Endodermal cell (in vitro differentiated cells): ENCODE data around the gene SLC51A. TPM values are rescaled to one million over a fixed set of nuclear protein-coding genes. Genes with fewer than 3 reads are reported as not detected.

Source experiments
- DNase-seq: peaks from one replicate; pipeline ENCODE4 v3.0.0-alpha.2; 2017
- H3K27ac ChIP-seq: 2 replicates; pipeline ENCODE4 v1.5.1; 2013; ENCODE audit warnings: mild to moderate bottlenecking, low read depth, low read length, moderate library complexity
- H3K27me3 ChIP-seq: 2 replicates; pipeline ENCODE4 v1.6.1; 2013; ENCODE audit warnings: mild to moderate bottlenecking, low read length, moderate library complexity; ENCODE audit not compliant: insufficient read depth, control insufficient read depth, poor library complexity, severe bottlenecking
- H3K36me3 ChIP-seq: 2 replicates; pipeline ENCODE4 v1.7.0; 2013; ENCODE audit warnings: mild to moderate bottlenecking, low read length, moderate library complexity; ENCODE audit not compliant: control insufficient read depth, insufficient read depth
- H3K4me1 ChIP-seq: one replicate; pipeline ENCODE4 v1.7.0; 2013; ENCODE audit warnings: low read length; ENCODE audit not compliant: control insufficient read depth, insufficient read depth
- H3K4me3 ChIP-seq: 2 replicates; pipeline ENCODE4 v1.5.1; 2013; ENCODE audit warnings: mild to moderate bottlenecking, low read length, moderate library complexity
- H3K9ac ChIP-seq: 2 replicates; pipeline ENCODE4 v1.6.1; 2013; ENCODE audit warnings: mild to moderate bottlenecking, low read length, moderate library complexity; ENCODE audit not compliant: poor library complexity, severe bottlenecking; ENCODE audit errors: extremely low read depth
- H3K9me3 ChIP-seq: 2 replicates; pipeline ENCODE4 v1.6.1; 2013; ENCODE audit warnings: mild to moderate bottlenecking, low read length, moderate library complexity; ENCODE audit not compliant: control insufficient read depth
- H3K27ac Mint-ChIP-seq: 2 replicates; pipeline ENCODE4 v1.8.0; 2020; ENCODE audit warnings: mixed read lengths
- H3K27me3 Mint-ChIP-seq: 2 replicates; pipeline ENCODE4 v1.8.0; 2021; ENCODE audit warnings: mild to moderate bottlenecking, mixed read lengths; ENCODE audit not compliant: insufficient read depth
- H3K36me3 Mint-ChIP-seq: 2 replicates; pipeline ENCODE4 v1.8.0; 2020; ENCODE audit warnings: low read depth, mixed read lengths
- H3K4me1 Mint-ChIP-seq: 2 replicates; pipeline ENCODE4 v1.8.0; 2020; ENCODE audit warnings: mixed read lengths
- H3K4me3 Mint-ChIP-seq: 2 replicates; pipeline ENCODE4 v1.8.0; 2020; ENCODE audit warnings: mild to moderate bottlenecking, moderate library complexity, mixed read lengths
- H3K9me3 Mint-ChIP-seq: 2 replicates; pipeline ENCODE4 v1.8.0; 2020; ENCODE audit warnings: mild to moderate bottlenecking, mixed read lengths
- WGBS, 2 experiments: methylation state at CpG; one replicate each; pipeline versions ENCODE4 v1.1.5 to v1.1.7; 2013; ENCODE audit warnings: missing lambda C conversion rate in 2 of 2, mixed read lengths in 1 of 2; ENCODE audit not compliant: insufficient coverage in 1 of 2, insufficient read length in 1 of 2; 5-methylcytosine and 5-hydroxymethylcytosine counted together
- total RNA-seq, 2 donors: library from RNA; stranded (reverse); fragmentation: NEBNext Ultra II Directional in 1 of 2; extraction: Animal tissue kit (Norgen Biotek cat#: 25700) in 1 of 2; gene quantifications; 2 replicates in 1 of 2; 3 replicates in 1 of 2; pipeline ENCODE4 v1.2.1, GENCODE V29; 2021
- TF ChIP-seq, protein P1 (sequence below): fragments of 200-600 bp; sonication (generic); conservative IDR thresholded peaks from 2 replicates; pipeline ENCODE4 v1.5.0; 2021; ENCODE audit warnings: antibody characterized with exemption, mild to moderate bottlenecking

Gene SLC51A
- total RNA-seq, 2 donors from 2014 or later = 1.9 to 2.0 TPM

DNA sequence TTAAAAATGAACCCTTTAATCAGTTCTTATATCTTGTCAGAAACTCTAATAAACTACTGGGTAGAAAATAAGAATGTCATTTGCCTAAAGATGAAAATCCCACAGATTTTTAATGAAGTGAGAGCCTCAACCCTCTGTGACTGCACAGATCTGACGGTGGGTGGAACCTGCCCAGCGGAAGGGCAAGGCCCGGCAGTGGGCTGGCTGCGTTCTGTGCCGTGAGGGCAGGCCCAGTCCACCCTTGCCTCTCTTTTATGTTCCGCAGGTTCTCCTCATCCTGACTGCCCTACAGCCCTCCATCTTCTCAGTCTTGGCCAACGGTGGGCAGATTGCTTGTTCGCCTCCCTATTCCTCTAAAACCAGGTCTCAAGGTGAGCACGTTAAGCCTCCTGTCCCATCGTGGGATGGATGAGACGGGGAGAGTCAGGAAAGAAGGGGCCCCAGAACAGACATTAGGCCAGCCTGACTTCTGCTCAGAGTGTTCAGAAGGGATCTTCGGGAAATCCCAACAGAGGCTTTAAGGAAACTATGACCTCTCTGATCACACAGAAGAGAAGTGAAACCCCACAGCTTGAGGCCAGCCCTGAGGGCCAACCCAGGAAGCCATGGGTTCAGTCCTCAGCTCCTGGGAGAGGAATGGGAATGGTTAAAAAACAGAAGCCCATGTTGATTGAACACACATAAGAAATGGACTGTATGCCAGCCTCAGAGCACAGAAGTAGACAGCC lies 16.0 kb downstream of the SLC51A start:
- Histone ChIP-seq H3K4me1 (peaks cover 3% of the 10 kb centered on the region), H3K27ac (no peak overlapping the region), H3K27me3 (no peaks in the 10 kb centered on the region), H3K9ac (no peak overlapping the region), H3K36me3 (peaks cover 21% of the 10 kb centered on the region), H3K9me3 (no peaks in the 10 kb centered on the region), H3K4me3 (no peak overlapping the region)
- Mint-ChIP-seq H3K9me3 (no peaks in the 10 kb centered on the region), H3K4me3 (no peak overlapping the region), H3K36me3 (peaks cover 6% of the 10 kb centered on the region), H3K4me1 (peaks cover 2% of the 10 kb centered on the region), H3K27ac (no peak overlapping the region), H3K27me3 (peaks cover 2% of the 10 kb centered on the region)
- TF ChIP-seq, protein P1, sequence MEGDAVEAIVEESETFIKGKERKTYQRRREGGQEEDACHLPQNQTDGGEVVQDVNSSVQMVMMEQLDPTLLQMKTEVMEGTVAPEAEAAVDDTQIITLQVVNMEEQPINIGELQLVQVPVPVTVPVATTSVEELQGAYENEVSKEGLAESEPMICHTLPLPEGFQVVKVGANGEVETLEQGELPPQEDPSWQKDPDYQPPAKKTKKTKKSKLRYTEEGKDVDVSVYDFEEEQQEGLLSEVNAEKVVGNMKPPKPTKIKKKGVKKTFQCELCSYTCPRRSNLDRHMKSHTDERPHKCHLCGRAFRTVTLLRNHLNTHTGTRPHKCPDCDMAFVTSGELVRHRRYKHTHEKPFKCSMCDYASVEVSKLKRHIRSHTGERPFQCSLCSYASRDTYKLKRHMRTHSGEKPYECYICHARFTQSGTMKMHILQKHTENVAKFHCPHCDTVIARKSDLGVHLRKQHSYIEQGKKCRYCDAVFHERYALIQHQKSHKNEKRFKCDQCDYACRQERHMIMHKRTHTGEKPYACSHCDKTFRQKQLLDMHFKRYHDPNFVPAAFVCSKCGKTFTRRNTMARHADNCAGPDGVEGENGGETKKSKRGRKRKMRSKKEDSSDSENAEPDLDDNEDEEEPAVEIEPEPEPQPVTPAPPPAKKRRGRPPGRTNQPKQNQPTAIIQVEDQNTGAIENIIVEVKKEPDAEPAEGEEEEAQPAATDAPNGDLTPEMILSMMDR = no peak
- 89 to 96% methylated on average over 10 to 12 of the region's 12 CpGs for WGBS, 2 experiments
- DNase-seq = no peak

GRCh38 chr3:196232882-196233251 lies 16.5 kb downstream of the SLC51A start:
- TF ChIP-seq, protein P1 = no peak
- no peak overlapping the region for H3K9ac ChIP-seq
- H3K9me3 ChIP-seq = no peaks in the 10 kb centered on the region
- Mint-ChIP-seq H3K27ac (no peak overlapping the region), H3K27me3 (no peaks in the 10 kb centered on the region), H3K4me3 (no peak overlapping the region), H3K36me3 (peaks cover 8% of the 10 kb centered on the region), H3K4me1 (peaks cover 3% of the 10 kb centered on the region), H3K9me3 (no peaks in the 10 kb centered on the region)
- H3K4me1 ChIP-seq = peaks cover 5% of the 10 kb centered on the region
- WGBS, 2 experiments = 88 to 94% methylated on average over 8 of the region's 8 CpGs
- no peak overlapping the region for H3K4me3 ChIP-seq
- no peak for DNase-seq
- H3K27me3 ChIP-seq = no peaks in the 10 kb centered on the region
- H3K36me3 ChIP-seq = peaks cover 27% of the 10 kb centered on the region
- H3K27ac ChIP-seq = no peak overlapping the region

- no peak overlapping the region for H3K9ac ChIP-seq
- peaks cover 16% of the 10 kb centered on the region for H3K4me1 Mint-ChIP-seq
- no peaks in the 10 kb centered on the region for H3K27me3 Mint-ChIP-seq
- peak overlapping the region; percentile 53 for H3K27ac Mint-ChIP-seq
- DNase-seq = no peak
- peaks cover 5% of the 10 kb centered on the region for H3K4me1 ChIP-seq
- H3K27me3 ChIP-seq = no peaks in the 10 kb centered on the region
- no peak overlapping the region for H3K4me3 ChIP-seq
- no peak overlapping the region for H3K27ac ChIP-seq
- H3K4me3 Mint-ChIP-seq = no peak overlapping the region
- H3K36me3 ChIP-seq = peaks cover 44% of the 10 kb centered on the region
- H3K36me3 Mint-ChIP-seq = peaks cover 23% of the 10 kb centered on the region
- no peaks in the 10 kb centered on the region for H3K9me3 Mint-ChIP-seq
- 92 to 94% methylated on average over 8 to 12 of the region's 12 CpGs for WGBS, 2 experiments
- H3K9me3 ChIP-seq = no peaks in the 10 kb centered on the region
- TF ChIP-seq, protein P1 = no peak
Measured at GRCh38 chr3:196235452-196236122, 19.3 kb downstream of the SLC51A start.
